ENCODE data around the gene CAMKK2. TPM values are rescaled to one million over a fixed set of nuclear protein-coding genes. Genes with fewer than 3 reads are reported as not detected.

CAMKK2 gene
- polyA plus RNA-seq, 1 of the 3 experiments (the other 2 are of a cell fraction): 23.6 TPM

GRCh38 chr12:121212875-121213274 lies 83.6 kb downstream of the CAMKK2 start:
- H2AFZ ChIP-seq (ENCODE audit: low read depth): no peak overlapping the region
- H3K27me3 ChIP-seq (ENCODE audit: insufficient read depth): no peaks in the 10 kb centered on the region
- peaks cover 7 to 9% of the 10 kb centered on the region in 2 experiments; a peak in 3 of 4 replicates for H3K4me1 ChIP-seq (ENCODE audit: control insufficient read depth in 1 of 2, insufficient read depth in 2 of 2, low read depth in 1 of 2, low read length in 1 of 2)
- DNase-seq: no peak
- H3F3A ChIP-seq (replicated peaks; ENCODE audit: insufficient read depth): peaks cover 4% of the 10 kb centered on the region
- WGBS (ENCODE audit: low lambda C conversion rate): 92% methylated on average over 5 of the region's 5 CpGs
- no peak overlapping the region for H3K4me3 ChIP-seq (ENCODE audit: low read depth in 2 of 2, low read length in 1 of 2)
- ChIA-PET CTCF (interaction anchor here (0.6 to 1.1 kb wide), 2 partner anchors 18 to 1834 kb away, joined by 3 to 4 read pairs; no protein-coding TSS in a partner anchor), POLR2A (no interaction called here)
- peaks cover 0 to 10% of the 10 kb centered on the region in 2 experiments for H3K36me3 ChIP-seq (replicated peaks in 1 of 2; ENCODE audit: control insufficient read depth in 1 of 2, insufficient read depth in 2 of 2, low read length in 1 of 2)
- TF ChIP-seq GATA2 (CRISPR knock-in tag; IDR thresholded peaks at IDR 0.05) (no peak), FOSL2 (IDR thresholded peaks at IDR 0.05; ENCODE audit: borderline replicate concordance, low read depth) (no peak), YY1 (IDR thresholded peaks at IDR 0.05; ENCODE audit: low read depth) (no peak), TCF12 (IDR thresholded peaks at IDR 0.05) (no peak), MAX (IDR thresholded peaks at IDR 0.05; ENCODE audit: low read depth) (no peak), NRF1 (IDR thresholded peaks at IDR 0.05; ENCODE audit: low read depth, low read length) (no peak), POLR2AphosphoS5 (IDR thresholded peaks at IDR 0.05; ENCODE audit: low read depth, low read length) (no peak), ELF1 (IDR thresholded peaks at IDR 0.05) (no peak), TAF1 (IDR thresholded peaks at IDR 0.05; ENCODE audit: borderline replicate concordance, low read depth, low read length) (no peak), EP300 (IDR thresholded peaks at IDR 0.05; ENCODE audit: borderline replicate concordance in 1 of 2, low read depth in 1 of 2, low read length in 1 of 2) (no peak), IRF3 (IDR thresholded peaks at IDR 0.05; ENCODE audit: low read depth, low read length) (no peak), JUND (IDR thresholded peaks at IDR 0.05) (no peak), EZH2phosphoT487 (IDR thresholded peaks at IDR 0.05; ENCODE audit: borderline replicate concordance, low read depth) (no peak), RCOR1 (IDR thresholded peaks at IDR 0.05; ENCODE audit: low read length) (no peak)
- TF ChIP-seq, protein P1, sequence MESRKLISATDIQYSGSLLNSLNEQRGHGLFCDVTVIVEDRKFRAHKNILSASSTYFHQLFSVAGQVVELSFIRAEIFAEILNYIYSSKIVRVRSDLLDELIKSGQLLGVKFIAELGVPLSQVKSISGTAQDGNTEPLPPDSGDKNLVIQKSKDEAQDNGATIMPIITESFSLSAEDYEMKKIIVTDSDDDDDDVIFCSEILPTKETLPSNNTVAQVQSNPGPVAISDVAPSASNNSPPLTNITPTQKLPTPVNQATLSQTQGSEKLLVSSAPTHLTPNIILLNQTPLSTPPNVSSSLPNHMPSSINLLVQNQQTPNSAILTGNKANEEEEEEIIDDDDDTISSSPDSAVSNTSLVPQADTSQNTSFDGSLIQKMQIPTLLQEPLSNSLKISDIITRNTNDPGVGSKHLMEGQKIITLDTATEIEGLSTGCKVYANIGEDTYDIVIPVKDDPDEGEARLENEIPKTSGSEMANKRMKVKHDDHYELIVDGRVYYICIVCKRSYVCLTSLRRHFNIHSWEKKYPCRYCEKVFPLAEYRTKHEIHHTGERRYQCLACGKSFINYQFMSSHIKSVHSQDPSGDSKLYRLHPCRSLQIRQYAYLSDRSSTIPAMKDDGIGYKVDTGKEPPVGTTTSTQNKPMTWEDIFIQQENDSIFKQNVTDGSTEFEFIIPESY (IDR thresholded peaks at IDR 0.05; ENCODE audit: borderline replicate concordance, low read depth): no peak
- TF ChIP-seq, protein P2, sequence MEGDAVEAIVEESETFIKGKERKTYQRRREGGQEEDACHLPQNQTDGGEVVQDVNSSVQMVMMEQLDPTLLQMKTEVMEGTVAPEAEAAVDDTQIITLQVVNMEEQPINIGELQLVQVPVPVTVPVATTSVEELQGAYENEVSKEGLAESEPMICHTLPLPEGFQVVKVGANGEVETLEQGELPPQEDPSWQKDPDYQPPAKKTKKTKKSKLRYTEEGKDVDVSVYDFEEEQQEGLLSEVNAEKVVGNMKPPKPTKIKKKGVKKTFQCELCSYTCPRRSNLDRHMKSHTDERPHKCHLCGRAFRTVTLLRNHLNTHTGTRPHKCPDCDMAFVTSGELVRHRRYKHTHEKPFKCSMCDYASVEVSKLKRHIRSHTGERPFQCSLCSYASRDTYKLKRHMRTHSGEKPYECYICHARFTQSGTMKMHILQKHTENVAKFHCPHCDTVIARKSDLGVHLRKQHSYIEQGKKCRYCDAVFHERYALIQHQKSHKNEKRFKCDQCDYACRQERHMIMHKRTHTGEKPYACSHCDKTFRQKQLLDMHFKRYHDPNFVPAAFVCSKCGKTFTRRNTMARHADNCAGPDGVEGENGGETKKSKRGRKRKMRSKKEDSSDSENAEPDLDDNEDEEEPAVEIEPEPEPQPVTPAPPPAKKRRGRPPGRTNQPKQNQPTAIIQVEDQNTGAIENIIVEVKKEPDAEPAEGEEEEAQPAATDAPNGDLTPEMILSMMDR (IDR thresholded peaks at IDR 0.05): no peak
- TF ChIP-seq, protein P3, sequence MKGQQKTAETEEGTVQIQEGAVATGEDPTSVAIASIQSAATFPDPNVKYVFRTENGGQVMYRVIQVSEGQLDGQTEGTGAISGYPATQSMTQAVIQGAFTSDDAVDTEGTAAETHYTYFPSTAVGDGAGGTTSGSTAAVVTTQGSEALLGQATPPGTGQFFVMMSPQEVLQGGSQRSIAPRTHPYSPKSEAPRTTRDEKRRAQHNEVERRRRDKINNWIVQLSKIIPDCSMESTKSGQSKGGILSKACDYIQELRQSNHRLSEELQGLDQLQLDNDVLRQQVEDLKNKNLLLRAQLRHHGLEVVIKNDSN (IDR thresholded peaks at IDR 0.05; ENCODE audit: borderline replicate concordance, low read depth): no peak
- TF ChIP-seq, protein P4, sequence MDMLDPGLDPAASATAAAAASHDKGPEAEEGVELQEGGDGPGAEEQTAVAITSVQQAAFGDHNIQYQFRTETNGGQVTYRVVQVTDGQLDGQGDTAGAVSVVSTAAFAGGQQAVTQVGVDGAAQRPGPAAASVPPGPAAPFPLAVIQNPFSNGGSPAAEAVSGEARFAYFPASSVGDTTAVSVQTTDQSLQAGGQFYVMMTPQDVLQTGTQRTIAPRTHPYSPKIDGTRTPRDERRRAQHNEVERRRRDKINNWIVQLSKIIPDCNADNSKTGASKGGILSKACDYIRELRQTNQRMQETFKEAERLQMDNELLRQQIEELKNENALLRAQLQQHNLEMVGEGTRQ (IDR thresholded peaks at IDR 0.05; ENCODE audit: borderline replicate concordance, low read depth, low read length): no peak
- H3K9me3 ChIP-seq: no peaks in the 10 kb centered on the region
- H3K27ac ChIP-seq (ENCODE audit: low read depth in 2 of 2, low read length in 1 of 2): no peak overlapping the region
- H3K4me2 ChIP-seq: no peak overlapping the region
- H3K9me2 ChIP-seq: no peaks in the 10 kb centered on the region
- H3K79me2 ChIP-seq (ENCODE audit: insufficient read depth): no peaks in the 10 kb centered on the region
- no peaks in the 10 kb centered on the region for H4K20me1 ChIP-seq (ENCODE audit: insufficient read depth)
- no peak overlapping the region for H3K9ac ChIP-seq
